Subcutaneous adipose tissue (tissue), 4 donors: ENCODE results near the gene GPR17. TPM values are rescaled to one million over a fixed set of nuclear protein-coding genes. Genes with fewer than 3 reads are reported as not detected.

Source experiments
- total RNA-seq, 4 donors: library from RNA; depleted of rRNA; stranded (reverse); fragments of >200 nt; gene quantifications; one replicate each; pipeline ENCODE4 v1.1.0, GENCODE V29; 2016
- TF ChIP-seq, protein P1 (sequence below): fragments of 450-650 bp; IDR thresholded peaks from one replicate; pipeline ENCODE4 v1.5.1; 2016; ENCODE audit warnings: low read depth, mild to moderate bottlenecking, control low read depth, antibody characterized with exemption, moderate library complexity

Gene GPR17
- total RNA-seq, 4 donors from 2014 or later: not detected

GRCh38 chr2:127609818-127610217 is 36.1 kb upstream of the GPR17 start:
- TF ChIP-seq, protein P1, sequence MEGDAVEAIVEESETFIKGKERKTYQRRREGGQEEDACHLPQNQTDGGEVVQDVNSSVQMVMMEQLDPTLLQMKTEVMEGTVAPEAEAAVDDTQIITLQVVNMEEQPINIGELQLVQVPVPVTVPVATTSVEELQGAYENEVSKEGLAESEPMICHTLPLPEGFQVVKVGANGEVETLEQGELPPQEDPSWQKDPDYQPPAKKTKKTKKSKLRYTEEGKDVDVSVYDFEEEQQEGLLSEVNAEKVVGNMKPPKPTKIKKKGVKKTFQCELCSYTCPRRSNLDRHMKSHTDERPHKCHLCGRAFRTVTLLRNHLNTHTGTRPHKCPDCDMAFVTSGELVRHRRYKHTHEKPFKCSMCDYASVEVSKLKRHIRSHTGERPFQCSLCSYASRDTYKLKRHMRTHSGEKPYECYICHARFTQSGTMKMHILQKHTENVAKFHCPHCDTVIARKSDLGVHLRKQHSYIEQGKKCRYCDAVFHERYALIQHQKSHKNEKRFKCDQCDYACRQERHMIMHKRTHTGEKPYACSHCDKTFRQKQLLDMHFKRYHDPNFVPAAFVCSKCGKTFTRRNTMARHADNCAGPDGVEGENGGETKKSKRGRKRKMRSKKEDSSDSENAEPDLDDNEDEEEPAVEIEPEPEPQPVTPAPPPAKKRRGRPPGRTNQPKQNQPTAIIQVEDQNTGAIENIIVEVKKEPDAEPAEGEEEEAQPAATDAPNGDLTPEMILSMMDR: no peak

DNA sequence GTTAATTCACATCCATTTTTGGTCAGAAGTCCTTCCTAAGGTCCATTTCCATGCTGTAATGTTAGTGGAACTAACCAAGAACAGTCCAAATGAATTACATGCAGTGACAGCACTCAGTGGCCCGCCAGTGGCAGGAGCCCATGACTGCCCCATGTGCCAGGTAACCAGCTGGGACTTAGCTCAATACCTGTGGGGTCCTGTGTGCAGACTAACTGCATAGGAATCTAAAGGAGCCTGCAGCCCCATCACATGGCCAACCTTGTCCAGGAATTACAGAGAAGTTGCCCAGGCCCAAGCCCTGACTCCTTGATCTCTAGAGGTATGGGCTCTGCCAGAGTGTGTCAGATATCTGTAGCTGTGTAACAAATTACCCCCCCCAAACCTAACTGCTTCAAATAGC is 35.4 kb upstream of the GPR17 start:
- TF ChIP-seq, protein P1: no peak

GRCh38 chr2:127611076-127611925 is 34.7 kb upstream of the GPR17 start:
- TF ChIP-seq, protein P1: no peak

DNA sequence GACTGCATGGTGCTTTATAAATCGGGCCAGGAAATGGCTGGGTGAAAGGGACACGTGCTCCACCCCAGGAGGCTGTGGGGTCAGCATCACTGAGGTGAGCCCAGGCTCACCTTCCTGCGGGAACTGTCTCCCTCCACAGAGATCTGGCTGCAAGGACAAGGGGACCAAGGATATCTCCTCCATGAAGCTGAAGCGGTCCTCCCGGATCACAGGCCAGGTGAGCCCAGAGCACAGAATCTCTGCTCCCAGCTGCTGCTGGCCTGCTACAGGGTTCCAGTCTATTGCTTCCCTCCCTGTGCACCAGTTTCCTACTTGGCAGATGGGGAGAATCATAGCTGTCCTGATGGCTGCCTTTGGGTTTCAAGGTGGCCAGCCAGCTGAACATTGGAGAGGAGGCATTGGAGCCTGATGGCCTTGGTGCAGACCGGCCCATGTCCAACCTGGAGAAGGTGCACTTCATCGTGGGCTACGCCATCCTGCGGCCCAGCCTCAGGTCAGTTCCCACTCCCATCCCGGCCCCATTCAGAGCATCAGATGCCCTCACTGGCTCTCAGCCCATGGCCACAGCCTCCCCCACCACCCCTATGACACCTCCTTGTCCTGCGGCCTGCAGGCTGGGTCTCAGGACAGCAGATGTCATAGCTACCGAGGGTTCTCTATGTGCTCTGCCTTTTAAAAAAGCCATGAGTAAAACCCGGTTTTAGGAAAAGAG is 33.7 kb upstream of the GPR17 start:
- TF ChIP-seq, protein P1: no peak

DNA sequence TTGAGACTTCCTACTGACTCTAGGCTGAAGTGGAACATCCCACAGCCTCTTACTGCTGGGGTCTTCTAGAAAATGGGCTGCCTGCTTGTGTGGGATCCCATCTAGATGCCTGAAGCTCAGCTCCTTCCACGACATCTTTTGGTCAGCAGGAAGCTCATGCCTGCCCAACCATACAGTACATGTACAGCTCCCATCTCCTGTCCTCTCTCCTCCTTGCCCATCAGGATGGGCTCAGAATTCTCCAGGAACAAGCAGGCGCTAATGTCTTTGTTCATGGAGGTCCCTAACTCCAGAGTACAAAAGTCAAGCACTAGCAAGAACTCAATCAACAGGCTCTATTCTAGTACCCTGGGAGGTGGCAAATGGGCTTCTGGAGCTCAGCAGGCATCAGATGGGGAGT is 31.7 kb upstream of the GPR17 start:
- TF ChIP-seq, protein P1: no peak

DNA sequence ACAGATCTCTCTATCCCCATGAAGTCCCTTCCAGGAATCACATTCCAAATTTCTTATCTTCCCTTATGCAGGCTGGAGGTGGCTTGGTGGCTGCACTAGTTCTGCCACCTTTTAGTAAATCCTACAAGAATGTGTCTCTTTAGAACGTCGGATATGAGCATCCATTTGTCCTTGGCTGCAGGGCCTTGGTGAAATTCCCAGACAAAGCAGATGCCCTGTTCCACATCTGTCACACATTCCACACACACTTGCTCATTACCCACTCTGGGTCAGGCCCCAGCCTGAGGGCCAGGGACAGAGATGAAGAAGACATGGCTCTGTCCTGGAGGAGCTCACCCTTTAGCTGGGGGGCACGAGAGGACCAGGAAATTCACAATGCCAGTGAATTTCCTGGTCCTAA is 31.2 kb upstream of the GPR17 start:
- TF ChIP-seq, protein P1: no peak

DNA sequence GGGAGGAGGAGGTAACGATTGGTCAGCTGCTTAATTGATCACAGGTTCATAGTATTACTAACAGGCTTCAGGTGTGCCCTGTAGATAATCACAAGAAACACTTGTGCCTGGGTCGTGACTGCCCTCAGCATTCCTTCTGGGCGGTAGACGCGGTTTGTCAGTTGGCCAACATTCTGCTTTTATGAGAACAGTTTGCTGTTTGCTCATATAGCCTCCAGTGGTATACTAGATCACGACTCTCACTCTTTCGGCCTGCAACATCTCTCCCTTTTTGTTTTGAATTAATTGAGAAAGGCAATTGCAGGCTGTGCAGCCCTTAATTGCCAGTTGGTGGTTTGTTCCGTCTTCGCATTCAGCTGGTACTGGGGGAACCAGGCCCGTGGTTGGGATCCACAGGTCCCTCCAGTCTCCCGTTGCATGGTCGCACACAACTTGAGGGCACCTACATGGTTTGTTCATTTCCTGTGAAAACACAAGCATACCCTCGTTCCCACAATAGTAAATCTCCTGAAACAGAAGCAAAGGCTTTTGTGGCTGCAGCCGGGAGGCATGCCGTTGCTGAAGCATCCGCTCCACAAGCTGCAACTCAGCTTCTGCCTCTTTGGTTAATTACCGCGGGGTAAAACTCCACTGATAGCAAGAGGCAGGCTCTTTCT is 30.3 kb upstream of the GPR17 start:
- TF ChIP-seq, protein P1: no peak
